SK-N-MC (cell line): ENCODE measurements around the gene SPTLC2.

ENCODE experiments used
- EZH2 ChIP-seq: fragments of 200-600 bp; sonication (generic); IDR thresholded peaks from one replicate; pipeline ENCODE4 v1.6.1; 2017; ENCODE audit warnings: antibody characterized with exemption
- POLR2AphosphoS5 ChIP-seq: IDR thresholded peaks from 2 replicates; pipeline ENCODE4 v1.6.1; 2012; ENCODE audit warnings: mild to moderate bottlenecking, low read depth, low read length, borderline replicate concordance

DNA sequence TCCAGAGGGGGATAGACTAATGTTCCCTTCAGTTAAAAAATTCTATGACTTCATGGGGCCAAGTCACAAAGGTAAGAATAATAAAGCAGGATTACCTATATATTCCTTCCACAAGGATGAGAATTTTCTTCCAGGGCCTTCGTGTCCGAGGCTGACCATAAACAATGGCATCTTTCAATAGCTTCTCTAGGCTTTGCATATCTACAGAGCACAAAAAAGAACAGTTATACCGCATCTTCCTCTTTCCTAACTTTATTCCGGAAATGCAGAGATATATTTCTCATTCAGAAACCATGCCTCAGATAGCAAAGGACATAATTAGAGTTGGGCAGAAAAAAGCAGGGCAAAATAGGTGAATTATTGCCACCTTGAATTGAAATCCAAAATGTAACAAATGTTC is 59.5 kb downstream of the SPTLC2 start:
- TF ChIP-seq POLR2AphosphoS5 (no peak), EZH2 (no peak)
